DND-41 (cell line): ENCODE measurements around the gene SPDYE3.

ENCODE experiments used
- EZH2 ChIP-seq: IDR thresholded peaks from 3 replicates; pipeline ENCODE4 v1.6.1; 2012; ENCODE audit warnings: borderline replicate concordance, low read depth, mild to moderate bottlenecking, moderate library complexity, low read length, inconsistent platforms; ENCODE audit not compliant: severe bottlenecking
- TF ChIP-seq, protein P1 (sequence below): IDR thresholded peaks from 2 replicates; pipeline ENCODE4 v1.5.1; 2012; ENCODE audit warnings: borderline replicate concordance, low read length, moderate library complexity, mild to moderate bottlenecking; ENCODE audit not compliant: poor library complexity, severe bottlenecking; ENCODE audit errors: extremely low read depth

DNA sequence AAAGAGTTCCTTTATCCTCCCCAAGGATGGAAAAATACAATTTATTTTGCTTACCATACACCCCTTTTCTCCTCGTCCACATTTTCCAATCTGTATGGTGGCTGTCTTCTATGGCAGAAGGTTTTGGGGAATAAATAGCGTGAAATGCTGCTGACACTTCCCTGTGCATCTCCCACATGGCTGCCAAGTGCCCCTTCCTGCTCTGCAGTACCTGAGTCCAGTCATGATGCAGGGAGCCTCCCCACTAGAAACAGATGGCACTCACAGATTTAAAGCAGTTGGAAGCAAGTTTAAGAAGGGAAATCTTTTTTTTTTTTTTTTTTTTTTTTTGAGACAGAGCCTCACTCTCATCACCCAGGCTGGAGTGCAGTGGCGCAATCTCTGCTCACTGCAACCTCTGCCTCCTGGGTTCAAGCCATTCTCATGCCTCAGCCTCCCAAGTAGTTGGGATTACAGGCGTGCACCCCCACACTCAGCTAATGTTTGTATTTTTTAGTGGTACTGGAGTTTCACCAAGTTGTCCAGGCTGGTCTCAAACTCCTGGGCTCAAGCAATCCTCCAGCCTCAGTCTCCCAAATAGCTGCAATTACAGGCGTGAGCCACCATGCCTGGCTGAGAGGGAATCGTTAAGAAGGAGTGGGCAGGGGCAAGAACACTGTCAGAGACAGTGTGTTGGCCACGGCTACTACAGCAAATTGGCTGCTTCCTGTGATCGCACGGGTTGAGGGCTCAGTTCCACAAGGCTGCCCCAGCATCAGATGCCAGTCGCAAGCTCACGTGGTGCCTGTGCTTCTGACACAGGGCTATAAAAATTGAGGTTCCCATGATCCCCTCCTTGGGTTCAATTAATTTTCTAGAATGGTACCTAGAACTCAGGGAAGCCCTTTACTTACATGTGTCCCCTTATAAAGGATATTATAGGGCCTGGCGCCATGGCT, 60.4 kb downstream of the SPDYE3 start:
- TF ChIP-seq, protein P1, sequence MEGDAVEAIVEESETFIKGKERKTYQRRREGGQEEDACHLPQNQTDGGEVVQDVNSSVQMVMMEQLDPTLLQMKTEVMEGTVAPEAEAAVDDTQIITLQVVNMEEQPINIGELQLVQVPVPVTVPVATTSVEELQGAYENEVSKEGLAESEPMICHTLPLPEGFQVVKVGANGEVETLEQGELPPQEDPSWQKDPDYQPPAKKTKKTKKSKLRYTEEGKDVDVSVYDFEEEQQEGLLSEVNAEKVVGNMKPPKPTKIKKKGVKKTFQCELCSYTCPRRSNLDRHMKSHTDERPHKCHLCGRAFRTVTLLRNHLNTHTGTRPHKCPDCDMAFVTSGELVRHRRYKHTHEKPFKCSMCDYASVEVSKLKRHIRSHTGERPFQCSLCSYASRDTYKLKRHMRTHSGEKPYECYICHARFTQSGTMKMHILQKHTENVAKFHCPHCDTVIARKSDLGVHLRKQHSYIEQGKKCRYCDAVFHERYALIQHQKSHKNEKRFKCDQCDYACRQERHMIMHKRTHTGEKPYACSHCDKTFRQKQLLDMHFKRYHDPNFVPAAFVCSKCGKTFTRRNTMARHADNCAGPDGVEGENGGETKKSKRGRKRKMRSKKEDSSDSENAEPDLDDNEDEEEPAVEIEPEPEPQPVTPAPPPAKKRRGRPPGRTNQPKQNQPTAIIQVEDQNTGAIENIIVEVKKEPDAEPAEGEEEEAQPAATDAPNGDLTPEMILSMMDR, result no peak
- no peak for TF ChIP-seq EZH2
